Gastrocnemius medialis (tissue), 4 donors: Measurements from ENCODE around the gene SP4.

Experiments
- POLR2A ChIP-seq, 2 donors: fragments of 450-650 bp; IDR thresholded peaks; one replicate each; pipeline ENCODE4 v1.6.1; 2017; ENCODE audit warnings: antibody characterized with exemption in 2 of 2, mild to moderate bottlenecking in 2 of 2, moderate library complexity in 2 of 2
- TF ChIP-seq, protein P1 (sequence below), 5 experiments: fragments of 450-650 bp in 3 of 5; fragments of 200-600 bp in 2 of 5; sonication (generic) in 2 of 5; IDR thresholded peaks in 4 of 5; conservative IDR thresholded peaks in 1 of 5; 1 replicate in 4 of 5; 2 replicates in 1 of 5; pipeline ENCODE4 v1.5.1; 2016 to 2019; ENCODE audit warnings: antibody characterized with exemption in 5 of 5, mild to moderate bottlenecking in 3 of 5, moderate library complexity in 3 of 5

GRCh38 chr7:21469894-21470293 lies 42.0 kb downstream of the SP4 start:
- TF ChIP-seq, protein P1, sequence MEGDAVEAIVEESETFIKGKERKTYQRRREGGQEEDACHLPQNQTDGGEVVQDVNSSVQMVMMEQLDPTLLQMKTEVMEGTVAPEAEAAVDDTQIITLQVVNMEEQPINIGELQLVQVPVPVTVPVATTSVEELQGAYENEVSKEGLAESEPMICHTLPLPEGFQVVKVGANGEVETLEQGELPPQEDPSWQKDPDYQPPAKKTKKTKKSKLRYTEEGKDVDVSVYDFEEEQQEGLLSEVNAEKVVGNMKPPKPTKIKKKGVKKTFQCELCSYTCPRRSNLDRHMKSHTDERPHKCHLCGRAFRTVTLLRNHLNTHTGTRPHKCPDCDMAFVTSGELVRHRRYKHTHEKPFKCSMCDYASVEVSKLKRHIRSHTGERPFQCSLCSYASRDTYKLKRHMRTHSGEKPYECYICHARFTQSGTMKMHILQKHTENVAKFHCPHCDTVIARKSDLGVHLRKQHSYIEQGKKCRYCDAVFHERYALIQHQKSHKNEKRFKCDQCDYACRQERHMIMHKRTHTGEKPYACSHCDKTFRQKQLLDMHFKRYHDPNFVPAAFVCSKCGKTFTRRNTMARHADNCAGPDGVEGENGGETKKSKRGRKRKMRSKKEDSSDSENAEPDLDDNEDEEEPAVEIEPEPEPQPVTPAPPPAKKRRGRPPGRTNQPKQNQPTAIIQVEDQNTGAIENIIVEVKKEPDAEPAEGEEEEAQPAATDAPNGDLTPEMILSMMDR (IDR thresholded peaks at IDR 0.05 in 4 of 5, conservative IDR thresholded peaks at IDR 0.05 in 1 of 5) = no peak
- TF ChIP-seq POLR2A (IDR thresholded peaks at IDR 0.05) = no peak
